Natural killer cell treated with Interleukin-12 subunit alpha and Interleukin-12 subunit beta and Interleukin-15 and Interleukin-18, amount 100 ng/mL, for 72 hours (primary cell): ENCODE data around the gene NCAPH2. TPM values are rescaled to one million over a fixed set of nuclear protein-coding genes. Genes with fewer than 3 reads are reported as not detected.
"Not testable (repeated sequence)": the region's sequence is repeated elsewhere in the genome, so short reads cannot be mapped to it uniquely, and the experiment has no call there.

Source experiments
- ATAC-seq, 2 donors: fragments of 150-1000 bp; cut with Tn5 transposase in 1 of 2; sonication (Bioruptor Pico), chemical (Tn5 transposase) in 1 of 2; 2 replicates each; pipeline ENCODE4 v1.10.0; 2021
- DNase-seq: peaks from one replicate; pipeline ENCODE4 v3.0.0; 2022; ENCODE audit warnings: low spot score
- H3K27ac Mint-ChIP-seq, 2 donors: 1 replicate in 1 of 2; 2 replicates in 1 of 2; pipeline ENCODE4 v1.8.0; 2022; ENCODE audit warnings: mixed read lengths in 2 of 2, mild to moderate bottlenecking in 1 of 2, moderate library complexity in 1 of 2
- H3K27me3 Mint-ChIP-seq, 2 donors: 1 replicate in 1 of 2; 2 replicates in 1 of 2; pipeline ENCODE4 v1.8.0; 2022; ENCODE audit warnings: mixed read lengths in 2 of 2
- H3K36me3 Mint-ChIP-seq: one replicate; pipeline ENCODE4 v1.8.0; 2022; ENCODE audit warnings: mixed read lengths
- H3K4me1 Mint-ChIP-seq, 2 donors: 1 replicate in 1 of 2; 2 replicates in 1 of 2; pipeline ENCODE4 v1.8.0; 2022; ENCODE audit warnings: low read depth in 2 of 2, mixed read lengths in 2 of 2, mild to moderate bottlenecking in 1 of 2
- H3K4me3 Mint-ChIP-seq: one replicate; pipeline ENCODE4 v1.8.0; 2022; ENCODE audit warnings: mixed read lengths
- H3K9me3 Mint-ChIP-seq: 2 replicates; pipeline ENCODE4 v1.8.0; 2022; ENCODE audit warnings: mixed read lengths
- total RNA-seq, 2 donors: library from RNA; stranded (reverse); gene quantifications; one replicate each; pipeline ENCODE4 v1.2.3, GENCODE V29; 2022

NCAPH2 gene
- total RNA-seq, 2 donors from 2014 or later = 105 to 156 TPM

- H3K27ac Mint-ChIP-seq = peak overlapping the region; percentile 86 to 92
- ATAC-seq = no peak
These were observed 1.2 kb upstream of the NCAPH2 start for GRCh38 chr22:50506611-50507420.

GRCh38 chr22:50507421-50507990 is 518 bp upstream of the NCAPH2 start, which contains the start of gene LMF2:
Gene LMF2, minus strand, starts transcription at chr22:50507702. Its CDS starts 27 bp downstream, at chr22:50507675.
- peak; percentile 93 for DNase-seq
- Mint-ChIP-seq H3K27me3 (no peaks in the 10 kb centered on the region), H3K9me3 (no peaks in the 10 kb centered on the region), H3K36me3 (peaks cover 14% of the 10 kb centered on the region), H3K4me3 (peak within 1 kb of the TSS; percentile 96), H3K4me1 (peaks cover 19 to 20% of the 10 kb centered on the region in 2 donors), H3K27ac (peak within 1 kb of the TSS; percentile 86 to 92)
- ATAC-seq = peak; percentile 90 to 91

More at GRCh38 chr22:50506611-50507420, 1.2 kb upstream of the NCAPH2 start:
- Mint-ChIP-seq H3K4me1 (peaks cover 13 to 16% of the 10 kb centered on the region in 2 donors), H3K36me3 (peaks cover 9% of the 10 kb centered on the region), H3K4me3 (peak overlapping the region; percentile 93), H3K9me3 (no peaks in the 10 kb centered on the region), H3K27me3 (no peaks in the 10 kb centered on the region)
- DNase-seq = no peak

- ATAC-seq (no peak), DNase-seq (no peak)
- peaks cover 22 to 24% of the 10 kb centered on the region in 2 donors for H3K4me1 Mint-ChIP-seq
- H3K27me3 Mint-ChIP-seq = no peaks in the 10 kb centered on the region
- peaks cover 15% of the 10 kb centered on the region for H3K36me3 Mint-ChIP-seq
- no peaks in the 10 kb centered on the region for H3K9me3 Mint-ChIP-seq
- H3K27ac Mint-ChIP-seq = peak overlapping the region; percentile 56 to 73
- H3K4me3 Mint-ChIP-seq = peak overlapping the region; percentile 96
These were observed 873 bp downstream of the NCAPH2 start for GRCh38 chr22:50508897-50509296.

- H3K36me3 Mint-ChIP-seq = peaks cover 15% of the 10 kb centered on the region
- H3K4me3 Mint-ChIP-seq = no peak overlapping the region
- H3K27ac Mint-ChIP-seq = no peak overlapping the region
- ATAC-seq (no peak), DNase-seq (no peak)
- H3K4me1 Mint-ChIP-seq = peaks cover 29 to 34% of the 10 kb centered on the region in 2 donors
- H3K9me3 Mint-ChIP-seq = no peaks in the 10 kb centered on the region
- H3K27me3 Mint-ChIP-seq = no peaks in the 10 kb centered on the region
These were observed 5.2 kb downstream of the NCAPH2 start for GRCh38 chr22:50513175-50513574.

GRCh38 chr22:50516068-50516467 is 8.0 kb downstream of the NCAPH2 start:
- no peak overlapping the region for H3K27ac Mint-ChIP-seq
- peaks cover 6% of the 10 kb centered on the region for H3K36me3 Mint-ChIP-seq

GRCh38 chr22:50516891-50517290 is 8.9 kb downstream of the NCAPH2 start:
- no peak for ATAC-seq
- Mint-ChIP-seq H3K27me3 (no peaks in the 10 kb centered on the region), H3K36me3 (peaks cover 6% of the 10 kb centered on the region), H3K4me1 (peaks cover 17 to 20% of the 10 kb centered on the region in 2 donors), H3K27ac (no peak overlapping the region), H3K9me3 (no peaks in the 10 kb centered on the region), H3K4me3 (no peak overlapping the region)
- DNase-seq = no peak

More at GRCh38 chr22:50516068-50516467, 8.0 kb downstream of the NCAPH2 start:
- H3K9me3 Mint-ChIP-seq = no peaks in the 10 kb centered on the region
- no peak overlapping the region for H3K4me3 Mint-ChIP-seq
- DNase-seq (no peak), ATAC-seq (no peak)
- no peaks in the 10 kb centered on the region for H3K27me3 Mint-ChIP-seq
- peaks cover 17 to 20% of the 10 kb centered on the region in 2 donors for H3K4me1 Mint-ChIP-seq

GRCh38 chr22:50517495-50518260 is 9.7 kb downstream of the NCAPH2 start:
- DNase-seq (no peak), ATAC-seq (no peak)
- no peak overlapping the region for H3K4me3 Mint-ChIP-seq
- no peaks in the 10 kb centered on the region for H3K36me3 Mint-ChIP-seq
- peaks cover 13% of the 10 kb centered on the region in 2 donors for H3K4me1 Mint-ChIP-seq
- H3K27ac Mint-ChIP-seq = no peak overlapping the region
- no peaks in the 10 kb centered on the region for H3K27me3 Mint-ChIP-seq
- H3K9me3 Mint-ChIP-seq = no peaks in the 10 kb centered on the region

GRCh38 chr22:50518606-50519005 is 10.6 kb downstream of the NCAPH2 start:
- peaks cover 12 to 15% of the 10 kb centered on the region in 2 donors for H3K4me1 Mint-ChIP-seq
- DNase-seq (no peak), ATAC-seq (no peak)
- no peaks in the 10 kb centered on the region for H3K36me3 Mint-ChIP-seq
- no peaks in the 10 kb centered on the region for H3K27me3 Mint-ChIP-seq
- H3K9me3 Mint-ChIP-seq = no peaks in the 10 kb centered on the region
- no peak overlapping the region for H3K27ac Mint-ChIP-seq
- H3K4me3 Mint-ChIP-seq = no peak overlapping the region

- Mint-ChIP-seq H3K4me1 (peaks cover 12% of the 10 kb centered on the region in 2 donors), H3K36me3 (no peaks in the 10 kb centered on the region), H3K27ac (no peak overlapping the region), H3K9me3 (no peaks in the 10 kb centered on the region), H3K27me3 (no peaks in the 10 kb centered on the region), H3K4me3 (no peak overlapping the region)
- no peak for DNase-seq
- no peak for ATAC-seq
These were observed 11.1 kb downstream of the NCAPH2 start for GRCh38 chr22:50519151-50519550.

GRCh38 chr22:50520184-50520583 is 12.2 kb downstream of the NCAPH2 start:
- not testable (repeated sequence) for H3K27me3 Mint-ChIP-seq, DNase-seq, H3K36me3 Mint-ChIP-seq, H3K4me3 Mint-ChIP-seq, H3K9me3 Mint-ChIP-seq, ATAC-seq, H3K27ac Mint-ChIP-seq
- peaks cover 14 to 16% of the 10 kb centered on the region in 2 donors for H3K4me1 Mint-ChIP-seq

GRCh38 chr22:50520826-50521453 is 12.9 kb downstream of the NCAPH2 start:
- Mint-ChIP-seq H3K4me3 (no peak overlapping the region), H3K27ac (no peak overlapping the region), H3K27me3 (no peaks in the 10 kb centered on the region), H3K36me3 (no peaks in the 10 kb centered on the region), H3K9me3 (no peaks in the 10 kb centered on the region), H3K4me1 (peaks cover 9 to 12% of the 10 kb centered on the region in 2 donors)
- no peak for DNase-seq
- no peak for ATAC-seq

- ATAC-seq (no peak), DNase-seq (no peak)
- Mint-ChIP-seq H3K36me3 (no peaks in the 10 kb centered on the region), H3K4me1 (peaks cover 8 to 11% of the 10 kb centered on the region in 2 donors), H3K27ac (no peak overlapping the region), H3K9me3 (no peaks in the 10 kb centered on the region), H3K27me3 (no peaks in the 10 kb centered on the region), H3K4me3 (no peak overlapping the region)
These were observed 13.7 kb downstream of the NCAPH2 start for GRCh38 chr22:50521710-50522109.

GRCh38 chr22:50522208-50522805 is 14.3 kb downstream of the NCAPH2 start:
- Mint-ChIP-seq H3K36me3 (no peaks in the 10 kb centered on the region), H3K4me3 (no peak overlapping the region), H3K4me1 (peaks cover 13 to 17% of the 10 kb centered on the region in 2 donors), H3K27me3 (no peaks in the 10 kb centered on the region), H3K9me3 (no peaks in the 10 kb centered on the region), H3K27ac (no peak overlapping the region)
- ATAC-seq = no peak
- no peak for DNase-seq
